ENCODE data around the gene ZNF367. TPM values are rescaled to one million over a fixed set of nuclear protein-coding genes. Genes with fewer than 3 reads are reported as not detected.

The ZNF367 gene
- total and polyA plus RNA-seq, 9 of the 15 experiments (the other 6 are each of a cell fraction or from before 2014, with no cell fraction given), result 2.7 to 14.4 (median 10.0) TPM

DNA sequence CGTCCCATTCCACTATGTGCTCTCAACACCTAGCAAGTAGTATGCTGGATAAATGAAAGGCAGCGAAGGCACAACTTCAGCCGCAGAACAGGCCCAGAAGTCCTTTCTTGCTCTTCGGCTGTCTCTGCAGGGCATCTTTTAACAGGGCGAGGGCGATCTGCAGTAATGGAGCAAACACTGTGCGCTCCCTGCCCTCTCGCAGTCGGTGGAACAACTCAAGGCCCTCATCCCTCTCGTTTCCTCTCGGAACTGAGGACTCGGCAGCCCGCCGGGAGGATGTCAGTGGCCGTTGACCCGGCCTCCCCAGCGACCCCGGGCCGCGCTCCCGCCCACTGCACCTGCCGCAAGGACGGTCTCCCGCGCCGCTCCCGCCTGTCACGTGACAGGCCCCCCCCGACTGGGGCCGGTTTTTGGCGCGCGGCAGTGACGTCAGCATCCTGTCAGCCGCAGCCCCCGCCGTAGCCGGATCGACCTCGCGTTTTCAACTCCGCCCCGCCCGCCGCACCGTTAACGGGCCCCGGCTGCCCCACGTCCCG lies 1.1 kb downstream of the ZNF367 start:
- DNase-seq (ENCODE audit: extremely low read depth in 1 of 4, low spot score in 3 of 4) (peak; percentile 87 to 94 (median 94)), ATAC-seq (peak; percentile 2; the same call in 2 of the 3 replicates), FAIRE-seq (no peak)
- peak overlapping the region; percentile 100 for H3K27ac ChIP-seq (ENCODE audit: extremely low read depth, low read depth, low read length)
- WGBS (ENCODE audit: insufficient coverage, low coverage, missing lambda C conversion rate), result 0% methylated on average over 26 of the region's 50 CpGs
- H3K4me3 ChIP-seq, result peak overlapping the region; percentile 95
- H3K4me2 ChIP-seq (ENCODE audit: insufficient read depth, low read length), result peak overlapping the region; percentile 98
- in situ Hi-C loops (cut with MboI), result no loop called here
- POLR2A ChIA-PET, result interaction anchor here (0.6 to 0.8 kb wide), 2 partner anchors 195 to 238 kb away, joined by 3 read pairs; partner anchors contain the start of gene PRXL2C
- no peaks in the 10 kb centered on the region for H3K9me3 ChIP-seq (replicated peaks; ENCODE audit: control insufficient read depth, insufficient read depth, low read depth, low read length)
- peak overlapping the region; percentile 57; the same call in 1 of the 2 replicates for H2AFZ ChIP-seq (ENCODE audit: low read depth, low read length)
- peaks cover 69% of the 10 kb centered on the region for H3K79me2 ChIP-seq (ENCODE audit: control insufficient read depth, insufficient read depth, low read length)
- CTCF ChIA-PET (ENCODE audit: low intra/inter-chr PET ratio), result no interaction called here
- H3K9ac ChIP-seq (ENCODE audit: insufficient read depth in 1 of 2, low read depth in 2 of 2, low read length in 2 of 2), result peak overlapping the region; percentile 79 to 91
- H4K20me1 ChIP-seq (replicated peaks; ENCODE audit: control insufficient read depth, insufficient read depth, low read length), result peaks cover 16% of the 10 kb centered on the region
- peaks cover 23 to 24% of the 10 kb centered on the region in 2 experiments; a peak in 3 of 5 replicates for H3K4me1 ChIP-seq (replicated peaks in 1 of 2; ENCODE audit: control insufficient read depth in 2 of 2, insufficient read depth in 2 of 2, low read length in 2 of 2)
- H3K36me3 ChIP-seq (ENCODE audit: control insufficient read depth, insufficient read depth, low read length), result peaks cover 23% of the 10 kb centered on the region; the same call in 2 of the 3 replicates
- no peaks in the 10 kb centered on the region for H3K27me3 ChIP-seq (ENCODE audit: control insufficient read depth in 2 of 2, insufficient read depth in 2 of 2, low read length in 2 of 2)
- intact Hi-C loops (cut with micrococcal nuclease), result loop anchor here (5.0 to 10.0 kb wide), 2 partner anchors 75 to 92 kb away; no protein-coding TSS in a partner anchor
- BruUV-seq (replicated peaks), result no TSS peak
- no peaks in the 10 kb centered on the region for H3K9me1 ChIP-seq (ENCODE audit: control insufficient read depth, insufficient read depth, low read length)
- TF ChIP-seq BRF1 (IDR thresholded peaks at IDR 0.05; ENCODE audit: borderline replicate concordance, extremely low read depth, insufficient read length), result no peak
- no peak for TF ChIP-seq ZSCAN29 (IDR thresholded peaks at IDR 0.05)
- TF ChIP-seq EWSR1 (IDR thresholded peaks at IDR 0.05; ENCODE audit: borderline replicate concordance, low read depth, partially characterized antibody), result no peak
- no peak for TF ChIP-seq FOXJ3 (CRISPR knock-in tag; IDR thresholded peaks at IDR 0.05)
- TF ChIP-seq ZNF124 (CRISPR knock-in tag; IDR thresholded peaks at IDR 0.05), result no peak
- TF ChIP-seq RCOR1 (IDR thresholded peaks at IDR 0.05; ENCODE audit: borderline replicate concordance in 1 of 2, low read depth in 2 of 2, low read length in 2 of 2), result no peak
- TF ChIP-seq FOXA1 (IDR thresholded peaks at IDR 0.05; ENCODE audit: borderline replicate concordance), result no peak
- no peak for TF ChIP-seq ZNF507 (tag; conservative IDR thresholded peaks at IDR 0.05)
- TF ChIP-seq ZNF253 (CRISPR knock-in tag; conservative IDR thresholded peaks at IDR 0.05), result no peak
- TF ChIP-seq, protein P1, sequence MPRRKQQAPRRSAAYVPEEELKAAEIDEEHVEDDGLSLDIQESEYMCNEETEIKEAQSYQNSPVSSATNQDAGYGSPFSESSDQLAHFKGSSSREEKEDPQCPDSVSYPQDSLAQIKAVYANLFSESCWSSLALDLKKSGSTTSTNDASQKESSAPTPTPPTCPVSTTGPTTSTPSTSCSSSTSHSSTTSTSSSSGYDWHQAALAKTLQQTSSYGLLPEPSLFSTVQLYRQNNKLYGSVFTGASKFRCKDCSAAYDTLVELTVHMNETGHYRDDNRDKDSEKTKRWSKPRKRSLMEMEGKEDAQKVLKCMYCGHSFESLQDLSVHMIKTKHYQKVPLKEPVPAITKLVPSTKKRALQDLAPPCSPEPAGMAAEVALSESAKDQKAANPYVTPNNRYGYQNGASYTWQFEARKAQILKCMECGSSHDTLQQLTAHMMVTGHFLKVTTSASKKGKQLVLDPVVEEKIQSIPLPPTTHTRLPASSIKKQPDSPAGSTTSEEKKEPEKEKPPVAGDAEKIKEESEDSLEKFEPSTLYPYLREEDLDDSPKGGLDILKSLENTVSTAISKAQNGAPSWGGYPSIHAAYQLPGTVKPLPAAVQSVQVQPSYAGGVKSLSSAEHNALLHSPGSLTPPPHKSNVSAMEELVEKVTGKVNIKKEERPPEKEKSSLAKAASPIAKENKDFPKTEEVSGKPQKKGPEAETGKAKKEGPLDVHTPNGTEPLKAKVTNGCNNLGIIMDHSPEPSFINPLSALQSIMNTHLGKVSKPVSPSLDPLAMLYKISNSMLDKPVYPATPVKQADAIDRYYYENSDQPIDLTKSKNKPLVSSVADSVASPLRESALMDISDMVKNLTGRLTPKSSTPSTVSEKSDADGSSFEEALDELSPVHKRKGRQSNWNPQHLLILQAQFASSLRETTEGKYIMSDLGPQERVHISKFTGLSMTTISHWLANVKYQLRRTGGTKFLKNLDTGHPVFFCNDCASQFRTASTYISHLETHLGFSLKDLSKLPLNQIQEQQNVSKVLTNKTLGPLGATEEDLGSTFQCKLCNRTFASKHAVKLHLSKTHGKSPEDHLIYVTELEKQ (CRISPR knock-in tag; IDR thresholded peaks at IDR 0.05), result no peak
- no peak for TF ChIP-seq MCM3 (IDR thresholded peaks at IDR 0.05)
- TF ChIP-seq NR2F6 (CRISPR knock-in tag; IDR thresholded peaks at IDR 0.05), result no peak
- no peak for TF ChIP-seq SPI1 (IDR thresholded peaks at IDR 0.05; ENCODE audit: borderline replicate concordance, low read depth, low read length)
- TF ChIP-seq, protein P2, sequence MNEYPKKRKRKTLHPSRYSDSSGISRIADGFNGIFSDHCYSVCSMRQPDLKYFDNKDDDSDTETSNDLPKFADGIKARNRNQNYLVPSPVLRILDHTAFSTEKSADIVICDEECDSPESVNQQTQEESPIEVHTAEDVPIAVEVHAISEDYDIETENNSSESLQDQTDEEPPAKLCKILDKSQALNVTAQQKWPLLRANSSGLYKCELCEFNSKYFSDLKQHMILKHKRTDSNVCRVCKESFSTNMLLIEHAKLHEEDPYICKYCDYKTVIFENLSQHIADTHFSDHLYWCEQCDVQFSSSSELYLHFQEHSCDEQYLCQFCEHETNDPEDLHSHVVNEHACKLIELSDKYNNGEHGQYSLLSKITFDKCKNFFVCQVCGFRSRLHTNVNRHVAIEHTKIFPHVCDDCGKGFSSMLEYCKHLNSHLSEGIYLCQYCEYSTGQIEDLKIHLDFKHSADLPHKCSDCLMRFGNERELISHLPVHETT (CRISPR knock-in tag; conservative IDR thresholded peaks at IDR 0.05 in 1 of 2, IDR thresholded peaks at IDR 0.05 in 1 of 2), result peak in 1 of 2 experiments; percentile 97; a peak in 2 of 4 replicates
- TF ChIP-seq RB1 (IDR thresholded peaks at IDR 0.05; ENCODE audit: low read depth), result peak; percentile 93
- TF ChIP-seq ZNF224 (CRISPR knock-in tag; IDR thresholded peaks at IDR 0.05), result no peak
- TF ChIP-seq KDM5B (IDR thresholded peaks at IDR 0.05; ENCODE audit: insufficient replicate concordance, low read depth, low read length), result peak; percentile 39

Measured in K562 (cell line).